Stimulated activated CD8-positive, alpha-beta memory T cell treated with anti-CD3 and anti-CD28 coated beads, Interleukin-15, amount 100 ng/mL, for 4 hours (primary cell): ENCODE results near the gene AEBP1.

Experiments used
- DNase-seq, 2 donors: peaks; one replicate each; pipeline ENCODE4 v3.0.0-alpha.2; 2020; ENCODE audit warnings: low read depth in 2 of 2

Gene AEBP1

DNA sequence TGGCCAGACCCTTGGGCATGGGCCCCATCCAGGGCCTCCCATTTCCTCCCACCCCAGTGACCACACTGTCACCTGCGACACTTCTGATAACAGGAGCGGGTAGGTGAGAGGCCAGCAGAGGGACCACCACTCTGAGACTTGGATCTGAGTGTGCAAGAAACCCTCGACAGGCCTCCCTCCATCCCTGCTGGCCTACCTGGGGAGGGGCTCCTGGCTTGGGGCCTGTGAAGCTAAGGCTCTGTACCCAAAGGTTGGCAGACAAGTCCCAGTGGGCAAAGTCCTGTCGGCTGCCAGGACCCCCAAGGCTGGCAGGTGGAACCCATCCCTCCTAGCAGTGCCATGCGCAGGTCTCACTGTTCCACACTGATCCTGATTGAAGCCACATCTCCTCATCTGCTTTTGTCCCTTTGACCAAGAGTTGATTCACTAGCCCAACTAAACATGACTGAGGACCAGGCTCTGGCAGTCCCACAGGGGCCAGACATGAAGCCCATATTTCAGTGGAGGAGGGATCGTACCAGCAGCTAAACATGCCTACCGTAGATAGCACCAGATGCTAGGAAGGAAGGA, 37.6 kb upstream of the AEBP1 start:
- no peak for DNase-seq

DNA sequence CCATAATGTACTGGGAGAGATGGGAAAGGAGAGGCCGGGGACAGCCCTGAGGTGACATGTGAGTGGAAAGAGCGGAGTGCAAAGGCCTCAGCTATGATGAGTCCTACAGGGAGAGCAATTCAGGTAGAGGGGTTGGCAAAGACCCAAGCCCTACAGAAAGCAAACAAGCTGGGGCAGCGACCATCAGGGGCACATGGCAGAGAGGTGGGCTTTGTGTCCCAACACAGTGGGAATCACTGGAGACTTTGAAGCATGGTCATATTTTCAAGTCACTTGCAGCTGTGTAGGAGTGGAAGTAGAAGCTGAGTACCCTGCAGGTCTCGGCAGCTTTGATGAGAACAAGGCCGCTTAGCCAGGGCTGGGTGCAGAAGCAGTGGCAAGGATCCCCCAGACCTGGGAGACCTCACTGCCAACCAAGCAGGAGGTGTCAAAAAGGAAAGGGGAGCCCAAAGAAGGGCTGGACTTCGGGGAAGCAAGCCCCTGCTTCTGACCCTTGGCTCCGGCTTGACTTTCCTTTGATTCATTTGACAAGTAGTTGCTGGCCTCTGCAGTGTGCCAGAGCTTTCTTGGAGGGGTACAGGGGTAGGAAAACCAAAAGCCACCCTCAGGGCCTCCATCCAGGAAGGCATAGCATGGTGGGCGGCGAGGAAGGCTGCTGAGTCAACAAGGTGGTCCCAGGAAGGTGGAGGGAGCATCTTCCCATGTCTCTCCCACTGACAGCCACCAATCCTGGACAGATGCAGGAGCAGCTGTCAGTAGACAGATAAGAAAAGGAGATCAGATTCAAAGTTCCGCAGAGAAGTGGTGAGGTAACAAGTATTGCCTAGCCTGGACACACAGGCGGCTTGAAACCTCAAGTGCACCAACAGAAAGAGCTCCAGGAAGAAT, 36.8 kb upstream of the AEBP1 start:
- DNase-seq, result no peak

DNA sequence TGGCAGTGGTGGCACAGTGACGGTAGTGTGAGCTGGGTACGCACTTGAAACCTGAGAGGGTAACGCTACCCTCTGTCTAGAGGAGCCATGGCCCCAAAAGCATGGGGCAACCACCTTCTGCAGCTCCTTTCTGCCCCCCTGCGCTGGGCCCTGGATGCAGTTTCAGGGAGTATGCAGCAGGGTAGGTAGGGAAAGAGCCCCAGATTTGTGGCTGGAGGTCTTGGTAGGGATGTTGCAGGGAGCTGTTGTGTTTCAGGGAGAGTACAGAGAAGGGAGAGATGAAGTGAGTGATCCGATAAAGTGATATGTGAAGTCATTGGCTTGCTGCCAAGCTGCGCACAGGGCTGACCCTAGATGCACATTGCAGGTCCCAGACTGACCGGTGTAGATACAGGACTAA, 36.1 kb upstream of the AEBP1 start:
- DNase-seq, result no peak

DNA sequence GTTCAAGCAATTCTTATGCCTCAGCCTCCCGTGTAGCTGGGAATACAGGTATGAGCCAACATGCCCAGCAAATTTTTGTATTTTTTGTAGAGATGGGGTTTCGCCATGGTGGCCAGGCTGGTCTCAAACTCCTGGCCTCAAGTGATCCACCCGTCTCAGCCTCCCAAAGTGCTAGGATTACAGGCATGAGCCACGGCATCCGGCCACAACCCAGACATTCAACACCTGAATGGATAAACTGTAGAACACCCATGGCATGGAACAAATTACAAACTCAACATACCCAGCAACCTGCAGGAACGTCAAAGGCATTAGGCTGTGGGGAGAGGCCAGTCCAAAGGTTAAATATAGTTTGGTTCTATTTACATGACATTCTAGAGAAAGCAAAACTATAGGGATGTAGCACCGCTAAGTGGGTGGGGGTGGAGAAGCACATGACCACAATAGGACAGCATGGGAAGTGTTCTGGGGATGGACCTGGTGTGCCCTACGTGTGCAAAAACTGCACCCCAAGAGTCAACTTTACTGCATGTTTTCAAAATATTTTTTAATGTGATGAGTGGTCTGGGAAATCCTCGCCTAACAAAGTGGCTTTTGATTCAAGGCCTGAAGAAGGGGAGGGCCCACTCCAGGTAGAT, 32.3 kb upstream of the AEBP1 start:
- no peak for DNase-seq

DNA sequence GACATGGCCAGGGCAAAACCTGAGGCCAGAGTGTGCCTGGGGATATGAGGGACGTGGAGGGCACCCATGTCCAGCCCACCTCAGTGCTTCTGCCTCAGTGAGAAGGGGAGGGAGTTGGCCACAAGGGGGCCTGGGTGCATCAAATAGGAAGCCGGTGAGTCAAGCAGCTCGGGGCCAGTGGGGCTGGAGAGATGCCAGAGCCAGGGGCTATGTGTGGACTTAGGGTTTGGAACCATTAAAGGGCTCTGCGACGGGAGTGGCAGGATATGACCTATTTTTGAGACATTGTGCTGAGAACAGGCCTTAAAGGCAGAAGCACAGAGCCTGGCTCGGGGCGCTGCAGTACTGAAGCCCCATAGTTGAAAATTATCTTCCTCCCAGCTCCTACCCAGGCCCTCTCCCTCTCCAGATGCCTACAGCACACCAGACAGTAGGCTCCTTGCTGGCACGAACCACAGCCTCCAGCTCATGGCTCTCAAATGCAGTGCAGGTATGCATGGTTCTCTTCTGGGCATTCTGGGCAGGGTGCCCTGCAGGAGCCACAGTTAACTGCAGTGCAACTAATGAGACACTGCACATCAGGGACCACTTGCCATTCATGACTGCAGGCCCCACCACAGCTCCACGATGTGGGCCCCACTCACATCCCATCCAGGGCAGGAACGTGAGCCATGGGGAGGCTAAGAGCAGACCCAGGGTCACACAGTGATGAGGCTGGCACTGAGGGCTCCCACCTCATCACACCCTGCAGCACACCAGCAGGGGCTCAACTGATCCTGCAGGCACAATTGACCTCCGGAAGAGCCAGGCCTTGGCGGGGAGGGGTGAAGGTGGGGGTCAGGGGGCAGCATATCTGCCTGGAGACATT, 31.5 kb upstream of the AEBP1 start:
- DNase-seq, result no peak

DNA sequence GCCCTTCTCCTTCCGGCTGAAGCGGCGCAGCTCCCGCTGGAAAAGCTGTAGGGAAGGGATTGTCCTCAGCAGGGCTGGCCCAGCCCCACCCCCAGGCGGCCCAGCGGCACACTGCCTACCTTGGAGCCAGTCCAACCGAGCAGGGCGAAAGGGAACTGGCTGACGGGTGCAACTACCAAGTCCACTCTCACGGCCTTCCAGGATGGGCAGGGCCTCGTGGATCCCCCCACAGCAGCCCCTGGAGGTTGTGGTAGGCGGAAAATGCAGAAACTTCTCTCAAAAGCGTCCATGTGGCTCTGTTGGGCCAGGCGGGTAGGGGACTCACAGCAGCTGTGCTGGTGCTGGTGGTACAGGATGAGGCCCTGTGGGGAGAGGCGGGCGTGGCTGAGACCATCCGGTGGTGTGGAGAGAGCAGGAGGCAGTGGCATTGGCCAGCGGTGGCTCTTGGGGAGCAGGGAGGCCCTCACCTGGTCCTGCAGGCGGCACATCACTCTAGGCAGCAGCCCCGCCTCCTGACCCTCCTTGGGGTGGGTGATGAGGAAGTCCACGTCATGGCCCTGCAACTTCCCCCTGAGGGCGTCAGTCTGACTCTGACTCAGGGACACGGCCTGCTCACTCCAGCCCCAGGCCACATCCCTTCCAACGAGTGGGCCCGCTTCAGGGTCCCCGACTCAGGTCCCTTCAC, 30.3 kb upstream of the AEBP1 start:
- DNase-seq, result peak; percentile 52 to 55

DNA sequence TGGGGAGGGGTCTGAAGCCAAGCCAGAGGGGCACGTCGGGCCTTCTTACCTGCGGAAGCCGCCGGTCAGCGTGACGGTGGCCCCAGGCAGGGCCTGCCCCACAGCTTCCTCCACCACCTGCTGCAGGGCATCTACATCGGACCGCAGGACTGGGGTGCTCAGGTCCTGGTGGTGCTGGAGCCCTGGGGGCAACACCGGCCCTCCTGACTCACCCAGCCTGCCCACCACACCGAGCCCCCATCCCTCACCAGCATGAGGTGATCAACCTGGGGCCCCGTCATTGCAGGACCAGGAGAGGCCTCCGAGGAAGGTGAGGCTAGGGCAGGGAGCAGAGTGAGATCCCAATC, 29.8 kb upstream of the AEBP1 start:
- DNase-seq, result no peak

DNA sequence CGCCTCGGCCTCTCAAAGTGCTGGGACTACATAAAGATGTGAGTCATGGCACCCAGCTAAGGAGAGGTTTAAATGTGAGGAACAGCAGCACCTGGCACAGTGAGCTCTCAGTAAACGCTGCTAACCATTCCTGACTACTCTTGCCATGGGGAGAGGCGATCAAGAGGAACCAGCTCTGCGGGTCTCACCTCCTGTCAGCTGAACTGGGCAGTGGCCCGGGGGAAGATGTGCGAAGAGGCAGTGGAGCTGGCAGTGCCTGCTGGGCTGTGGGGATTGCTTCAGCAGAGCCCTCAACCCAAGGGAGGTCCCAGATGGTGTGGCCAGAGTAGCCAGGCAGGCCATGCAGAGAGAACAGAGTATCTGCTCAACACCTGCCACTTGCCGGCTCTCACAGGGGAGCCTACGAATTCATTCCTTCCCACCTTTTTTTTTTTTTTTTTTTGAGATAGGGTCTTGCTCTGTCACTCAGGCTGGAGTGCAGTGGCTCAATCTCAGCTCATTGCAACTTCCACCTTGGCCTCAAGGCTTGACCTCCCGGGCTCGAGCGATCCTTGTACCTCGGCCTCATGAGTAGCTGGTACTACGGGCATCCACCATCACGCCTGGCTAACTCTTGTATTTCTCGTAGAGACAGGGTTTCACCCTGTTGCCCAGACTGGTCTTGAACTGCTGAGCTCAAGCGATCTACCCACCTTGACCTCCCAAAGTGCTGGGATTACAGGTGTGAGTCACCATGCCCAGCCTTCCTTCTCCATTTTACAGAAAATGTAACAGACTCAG, 28.7 kb upstream of the AEBP1 start:
- DNase-seq, result no peak

DNA sequence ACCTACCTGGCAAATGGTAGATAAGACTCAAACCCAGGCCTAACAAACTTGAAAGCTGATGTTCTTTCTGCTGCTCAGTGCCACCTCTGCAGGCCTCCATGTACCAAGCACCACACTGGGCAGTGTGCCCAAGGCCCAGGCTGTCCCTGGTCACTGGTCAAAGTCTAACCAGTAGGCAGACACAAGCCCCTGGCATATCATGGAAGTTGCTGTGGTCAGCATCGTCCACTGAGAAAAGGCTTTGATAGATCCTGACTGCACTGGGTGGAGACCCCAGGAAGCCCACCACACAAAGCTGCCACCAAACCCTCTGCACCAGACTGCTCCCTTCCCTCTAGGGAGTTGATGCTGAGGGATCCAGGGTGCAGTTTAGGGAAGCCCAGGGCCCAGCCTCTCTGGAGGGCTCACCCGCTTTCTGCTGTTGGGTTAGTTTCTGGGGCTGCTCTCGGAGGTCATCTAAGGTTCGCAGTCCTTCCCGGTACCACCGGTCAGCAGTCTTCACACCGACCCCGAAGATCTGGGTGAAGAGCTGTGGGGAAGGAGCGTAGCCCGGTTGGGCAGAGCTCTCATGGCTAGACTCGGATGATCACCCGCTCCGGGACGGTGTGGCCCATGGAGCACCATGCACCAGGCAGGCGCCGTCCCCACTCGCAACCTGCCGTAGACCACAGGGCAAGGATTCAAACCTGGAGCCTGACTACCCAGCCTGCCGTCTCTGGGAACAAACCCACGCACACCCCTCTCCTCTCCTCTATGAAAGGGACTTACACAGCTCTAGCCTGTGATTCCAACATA, 27.8 kb upstream of the AEBP1 start:
- no peak for DNase-seq

DNA sequence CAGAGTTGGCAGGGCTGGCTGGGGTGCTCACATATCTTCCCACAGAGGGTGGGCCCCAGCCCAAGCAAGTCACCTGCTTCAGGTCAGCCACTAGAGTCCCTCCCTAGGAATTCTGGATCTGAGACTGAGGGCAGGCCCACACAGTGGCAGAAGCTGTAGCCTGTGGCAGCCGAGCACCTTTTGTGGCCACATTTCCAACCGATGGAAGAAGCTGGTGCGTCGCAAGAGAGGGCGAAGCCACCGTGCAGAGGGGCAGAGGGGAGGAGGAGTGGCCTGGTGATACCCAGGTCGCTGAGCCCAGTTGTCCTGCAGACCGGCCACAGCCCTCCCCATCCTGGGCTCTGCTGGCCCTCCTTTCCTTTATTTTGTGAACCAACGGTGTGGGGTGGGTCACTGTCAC, 27.1 kb upstream of the AEBP1 start:
- DNase-seq, result no peak

DNA sequence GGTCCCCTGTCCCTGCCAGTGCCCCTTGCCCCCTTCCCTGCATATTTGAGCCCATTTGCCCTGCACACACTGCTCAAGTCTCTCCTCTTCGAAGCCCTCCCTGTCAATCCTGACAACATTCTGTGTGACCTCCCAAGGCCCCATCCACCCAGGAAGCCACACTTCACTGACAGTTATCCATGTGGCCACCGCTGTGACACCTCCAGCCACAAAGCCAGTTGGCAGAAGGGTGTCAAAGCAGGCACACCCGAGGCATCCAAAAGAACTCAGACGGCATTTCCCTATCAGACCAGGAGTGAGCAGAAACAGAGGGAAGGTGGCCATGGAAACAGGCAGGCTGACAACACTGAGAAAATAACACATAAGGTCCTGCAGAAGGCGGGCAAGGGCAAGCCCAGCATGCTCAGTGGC, 26.5 kb upstream of the AEBP1 start:
- DNase-seq, result no peak

DNA sequence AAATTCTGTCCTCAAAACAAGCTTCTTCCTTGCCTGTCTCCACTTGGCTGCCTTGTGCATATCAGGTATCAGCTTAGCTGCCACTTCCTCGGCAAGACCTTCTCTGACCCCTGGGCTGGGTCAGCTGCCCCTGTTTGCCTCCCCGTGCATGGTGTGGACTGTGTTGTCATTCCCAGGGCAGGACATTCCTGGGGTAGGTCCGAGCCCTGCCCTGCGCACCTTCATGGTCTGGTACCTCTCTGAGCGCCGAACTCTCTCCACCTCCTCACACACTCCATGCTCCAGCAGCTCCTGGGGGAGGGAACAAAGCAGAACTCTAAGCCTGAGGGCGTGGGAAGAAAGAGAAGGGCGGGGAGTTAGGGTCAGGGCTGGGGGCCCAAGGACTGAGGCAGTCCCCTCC, 25.6 kb upstream of the AEBP1 start:
- DNase-seq, result no peak

DNA sequence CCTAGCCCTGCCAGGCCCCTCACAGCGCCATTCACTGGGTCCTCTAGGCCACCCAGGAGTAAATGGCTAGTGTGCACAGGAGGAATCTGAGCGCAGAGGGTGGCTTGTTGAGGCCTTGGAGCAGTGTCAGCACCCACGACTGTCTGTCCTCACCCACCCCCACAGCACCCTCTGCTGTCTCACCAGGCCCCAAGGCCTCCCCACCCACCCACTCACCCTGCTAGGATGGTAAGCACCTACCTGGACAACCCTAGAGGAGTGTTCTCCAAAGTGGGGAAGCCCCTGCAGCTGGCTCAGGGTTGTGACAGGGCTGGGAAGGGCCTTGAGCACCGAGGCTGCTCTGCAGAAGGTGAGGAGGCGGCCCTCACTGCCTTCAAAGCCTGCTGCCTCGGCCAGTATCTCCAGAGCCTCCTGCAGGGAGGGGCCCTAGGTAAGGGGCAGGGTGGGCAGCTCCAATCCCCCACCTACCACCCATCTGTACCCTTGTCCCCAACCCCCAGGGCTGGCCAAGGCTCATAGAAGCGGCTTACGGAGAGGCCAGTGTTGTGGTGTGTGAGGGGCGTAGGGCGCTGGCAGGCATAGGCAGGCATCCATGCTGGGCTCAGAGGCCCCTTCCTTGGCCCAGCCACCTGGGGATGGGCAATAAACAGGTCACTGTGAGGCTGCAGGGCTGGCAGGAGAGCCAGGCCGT, 24.7 kb upstream of the AEBP1 start:
- DNase-seq, result no peak

DNA sequence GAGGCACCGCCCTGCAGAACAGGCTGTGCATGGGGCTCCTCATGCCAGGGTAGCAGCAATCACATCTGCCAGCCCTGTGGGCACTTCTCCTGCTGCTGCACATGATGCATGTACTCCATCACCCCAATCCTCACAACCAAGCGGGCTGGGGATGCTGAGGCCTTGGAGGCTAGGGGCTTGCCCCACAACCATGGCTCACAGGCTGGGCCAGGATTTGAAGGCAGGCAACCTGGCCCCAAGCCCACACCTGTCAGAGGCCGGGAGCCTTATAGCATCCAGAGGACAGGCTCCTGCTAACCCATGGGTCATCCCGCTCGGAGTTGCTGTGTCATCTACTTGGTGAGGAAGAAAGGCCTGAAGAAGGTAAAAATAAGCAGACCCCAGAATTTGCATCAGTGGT, 24.0 kb upstream of the AEBP1 start:
- DNase-seq, result no peak

DNA sequence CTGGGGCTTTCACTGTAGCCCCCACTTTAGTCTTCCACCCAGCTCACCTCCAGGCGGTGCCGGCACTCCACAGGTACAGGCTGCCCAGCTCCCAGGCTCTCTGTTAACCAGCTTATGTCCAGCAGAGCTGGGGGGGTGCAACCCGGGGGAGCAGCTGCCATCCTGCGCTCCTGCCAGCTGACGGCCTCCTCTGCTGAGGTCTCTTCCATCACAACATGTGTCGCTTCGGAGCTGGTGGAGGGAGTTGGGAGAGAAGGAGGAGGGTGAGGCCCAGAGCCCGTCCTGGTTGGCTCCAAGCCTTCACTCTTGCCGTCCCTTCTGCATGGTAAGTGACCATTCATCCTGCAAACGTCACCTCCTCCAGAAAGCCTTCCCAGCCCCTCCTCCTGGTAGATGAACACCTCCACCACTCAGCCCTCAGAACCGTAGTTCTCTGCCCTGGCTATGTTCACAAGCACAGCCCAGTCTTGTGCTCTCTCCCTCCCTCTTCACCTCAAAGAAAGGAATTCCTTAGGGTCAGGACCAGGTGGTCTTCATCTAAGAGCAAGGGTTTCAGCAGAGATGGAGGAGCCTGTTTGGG, 23.4 kb upstream of the AEBP1 start:
- no peak for DNase-seq

DNA sequence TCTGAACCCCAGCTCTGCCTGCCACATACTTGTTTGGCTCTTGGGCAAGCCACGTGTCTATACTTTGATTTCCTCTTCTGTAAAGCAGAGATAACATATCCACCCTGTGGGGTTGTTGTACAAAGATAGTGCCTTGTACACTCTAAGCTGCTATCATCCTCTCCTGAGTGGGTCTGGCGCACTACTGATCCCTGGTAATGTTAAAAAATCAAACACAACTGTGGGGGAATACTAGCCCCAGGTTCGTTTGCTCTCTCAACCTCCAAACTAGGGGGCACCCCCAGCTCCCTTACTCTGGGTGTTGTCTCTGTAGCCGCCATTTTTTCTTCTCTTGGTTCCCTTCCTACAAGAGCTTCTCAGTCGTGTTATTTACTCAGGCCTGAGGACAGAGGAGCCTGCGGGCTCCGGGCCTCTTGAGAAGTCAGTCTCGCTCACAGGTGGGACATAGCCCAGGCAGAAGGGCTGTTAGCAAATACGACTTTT, 22.8 kb upstream of the AEBP1 start:
- no peak for DNase-seq

DNA sequence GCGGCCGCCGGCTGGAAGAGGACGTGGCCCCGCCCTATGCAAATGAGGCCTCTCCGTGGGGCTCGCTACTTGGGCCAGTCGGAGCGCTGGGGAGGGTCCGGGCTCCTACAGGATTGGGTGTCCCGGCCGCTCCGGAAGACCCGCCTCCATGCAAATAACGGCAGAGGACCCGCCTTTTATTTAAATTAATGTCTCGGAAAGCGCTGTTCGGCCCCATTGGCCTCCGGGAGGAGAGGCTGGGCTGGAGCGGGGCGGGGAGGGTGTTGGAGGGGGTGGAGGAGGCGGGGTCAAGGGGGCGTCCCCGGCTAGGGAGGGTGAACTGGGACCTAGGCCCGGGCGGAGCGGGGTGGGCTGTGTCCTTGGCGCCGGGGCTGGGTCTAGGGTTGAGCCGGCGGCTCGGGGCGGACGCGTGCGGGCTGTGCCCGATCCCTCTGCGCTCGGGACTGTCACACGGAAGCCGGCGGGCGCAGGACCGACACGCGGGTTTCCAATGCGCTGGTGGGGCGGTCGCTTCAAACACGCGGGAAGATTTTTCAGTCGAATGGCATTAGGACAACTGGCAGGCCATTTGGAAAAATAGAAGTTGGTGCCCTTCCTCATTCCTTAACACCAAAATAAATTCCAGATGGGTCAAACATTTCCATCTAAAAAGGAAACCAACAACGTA, 21.5 kb upstream of the AEBP1 start:
- peak; percentile 96 to 97 for DNase-seq

DNA sequence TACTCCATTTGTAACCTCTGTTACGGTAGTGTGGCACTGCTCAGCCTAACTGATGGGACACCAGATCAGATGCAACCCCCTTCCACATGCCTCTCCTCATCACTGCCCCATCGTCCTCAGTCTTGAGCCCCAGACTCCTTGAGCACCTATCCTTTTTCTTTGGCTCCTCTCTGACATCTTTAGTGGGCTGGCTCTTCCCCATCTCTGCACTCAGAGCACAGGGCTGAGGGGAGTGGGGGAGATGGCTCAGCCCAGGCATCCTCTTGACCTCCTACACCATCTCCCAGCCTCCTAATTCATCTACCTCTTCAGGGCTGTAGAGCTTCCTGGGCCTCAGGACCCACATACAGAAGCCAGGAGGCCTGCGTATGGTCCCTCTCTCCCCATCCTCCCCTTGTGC, 20.3 kb upstream of the AEBP1 start:
- DNase-seq, result no peak
